ENCODE data around the gene CAMKMT.

GRCh38 chr2:44759823-44760222 is 398.1 kb downstream of the CAMKMT start:
- no peak for TF ChIP-seq CTCF (IDR thresholded peaks at IDR 0.05)
- no peak for TF ChIP-seq POLR2A (IDR thresholded peaks at IDR 0.05)
- no peak for TF ChIP-seq POLR2AphosphoS5 (IDR thresholded peaks at IDR 0.05)
- no peak for TF ChIP-seq EP300 (IDR thresholded peaks at IDR 0.05)
